Astrocyte (in vitro differentiated cells and primary cell): Measurements from ENCODE around the gene MICAL1. TPM values are rescaled to one million over a fixed set of nuclear protein-coding genes. Genes with fewer than 3 reads are reported as not detected.
A peak's percentile ranks its signal among the peaks of the same experiment; 100 is the strongest.

Experiments used
- DNase-seq: peaks from one replicate; pipeline ENCODE4 v3.0.0-alpha.2; 2010; ENCODE audit warnings: low read depth
- FAIRE-seq: peaks from 2 replicates; lab custom pipeline; 2011; peaks lifted over from hg19 to GRCh38; lab: Jason Lieb, UNC
- H2AFZ ChIP-seq: 2 replicates; pipeline ENCODE4 v1.6.0; 2012; ENCODE audit warnings: low read depth, low read length, inconsistent platforms
- H3K27ac ChIP-seq: 2 replicates; pipeline ENCODE4 v1.5.1; 2011; ENCODE audit warnings: low read depth, low read length, inconsistent platforms
- H3K27me3 ChIP-seq: 2 replicates; pipeline ENCODE4 v1.6.0; 2011; ENCODE audit warnings: low read length, inconsistent platforms; ENCODE audit not compliant: insufficient read depth
- H3K36me3 ChIP-seq: 2 replicates; pipeline ENCODE4 v1.5.1; 2011; ENCODE audit warnings: low read length, inconsistent platforms; ENCODE audit not compliant: insufficient read depth
- H3K4me1 ChIP-seq: 2 replicates; pipeline ENCODE4 v1.5.1; 2011; ENCODE audit warnings: low read length, inconsistent platforms; ENCODE audit not compliant: insufficient read depth
- H3K4me2 ChIP-seq: 2 replicates; pipeline ENCODE4 v1.6.0; 2012; ENCODE audit warnings: low read length, inconsistent platforms
- H3K4me3 ChIP-seq: 2 replicates; pipeline ENCODE4 v1.5.1; 2011; ENCODE audit warnings: low read depth, mild to moderate bottlenecking, low read length, inconsistent platforms; ENCODE audit not compliant: insufficient read depth
- H3K79me2 ChIP-seq: 2 replicates; pipeline ENCODE4 v1.6.0; 2012; ENCODE audit warnings: mild to moderate bottlenecking, low read length, inconsistent platforms; ENCODE audit not compliant: insufficient read depth
- H3K9ac ChIP-seq: 2 replicates; pipeline ENCODE4 v1.6.0; 2012; ENCODE audit warnings: mild to moderate bottlenecking, low read length, inconsistent platforms
- H3K9me3 ChIP-seq: 2 replicates; pipeline ENCODE4 v1.5.1; 2012; ENCODE audit warnings: low read depth, mild to moderate bottlenecking, low read length, inconsistent platforms; ENCODE audit not compliant: insufficient read depth
- H4K20me1 ChIP-seq: 2 replicates; pipeline ENCODE4 v1.6.0; 2012; ENCODE audit warnings: low read length, inconsistent platforms; ENCODE audit not compliant: insufficient read depth
- H3K27ac Mint-ChIP-seq: one replicate; pipeline ENCODE4 v1.8.0; 2021; ENCODE audit warnings: mild to moderate bottlenecking, mixed read lengths; ENCODE audit not compliant: unreplicated experiment
- H3K27me3 Mint-ChIP-seq: one replicate; pipeline ENCODE4 v1.8.0; 2021; ENCODE audit warnings: low read depth, mixed read lengths; ENCODE audit not compliant: unreplicated experiment
- H3K36me3 Mint-ChIP-seq: one replicate; pipeline ENCODE4 v1.8.0; 2021; ENCODE audit warnings: low read depth, mixed read lengths; ENCODE audit not compliant: unreplicated experiment
- H3K4me1 Mint-ChIP-seq: one replicate; pipeline ENCODE4 v1.8.0; 2021; ENCODE audit warnings: low read depth, mixed read lengths; ENCODE audit not compliant: unreplicated experiment
- H3K4me3 Mint-ChIP-seq: one replicate; pipeline ENCODE4 v1.8.0; 2021; ENCODE audit warnings: mild to moderate bottlenecking, moderate library complexity, mixed read lengths; ENCODE audit not compliant: unreplicated experiment
- H3K9me3 Mint-ChIP-seq: one replicate; pipeline ENCODE4 v1.8.0; 2021; ENCODE audit warnings: mild to moderate bottlenecking, mixed read lengths; ENCODE audit not compliant: unreplicated experiment
- EZH2 ChIP-seq: IDR thresholded peaks from 2 replicates; pipeline ENCODE4 v1.6.1; 2012; ENCODE audit warnings: mild to moderate bottlenecking, low read length, inconsistent platforms; ENCODE audit not compliant: insufficient read depth
- total RNA-seq: library from RNA; stranded (reverse); gene quantifications from 2 replicates; pipeline ENCODE4 v1.2.1, GENCODE V29; 2021
- TF ChIP-seq, protein P1 (sequence below): IDR thresholded peaks from 2 replicates; pipeline ENCODE4 v1.5.1; 2011; ENCODE audit warnings: low read depth, mild to moderate bottlenecking, inconsistent platforms, low read length, moderate library complexity; ENCODE audit not compliant: insufficient read depth

The MICAL1 gene
- total RNA-seq, 1 donor from 2014 or later: 57.2 TPM

GRCh38 chr6:109457562-109457996 lies 2.0 kb upstream of the MICAL1 start:
- H3K4me3 Mint-ChIP-seq: peak overlapping the region; percentile 86
- no peak overlapping the region for H3K27ac Mint-ChIP-seq
- Histone ChIP-seq H3K9ac (no peak overlapping the region), H4K20me1 (peaks cover 14% of the 10 kb centered on the region), H3K4me3 (no peak overlapping the region), H3K4me2 (peak overlapping the region; percentile 95), H3K4me1 (peaks cover 19% of the 10 kb centered on the region), H3K79me2 (peaks cover 23% of the 10 kb centered on the region), H2AFZ (no peak overlapping the region), H3K27ac (no peak overlapping the region), H3K27me3 (no peaks in the 10 kb centered on the region), H3K9me3 (no peaks in the 10 kb centered on the region), H3K36me3 (peaks cover 6% of the 10 kb centered on the region)
- H3K27me3 Mint-ChIP-seq: no peaks in the 10 kb centered on the region
- FAIRE-seq (no peak), DNase-seq (no peak)
- H3K9me3 Mint-ChIP-seq: no peaks in the 10 kb centered on the region
- peaks cover 14% of the 10 kb centered on the region for H3K36me3 Mint-ChIP-seq
- peaks cover 6% of the 10 kb centered on the region for H3K4me1 Mint-ChIP-seq
- TF ChIP-seq EZH2: no peak
- TF ChIP-seq, protein P1, sequence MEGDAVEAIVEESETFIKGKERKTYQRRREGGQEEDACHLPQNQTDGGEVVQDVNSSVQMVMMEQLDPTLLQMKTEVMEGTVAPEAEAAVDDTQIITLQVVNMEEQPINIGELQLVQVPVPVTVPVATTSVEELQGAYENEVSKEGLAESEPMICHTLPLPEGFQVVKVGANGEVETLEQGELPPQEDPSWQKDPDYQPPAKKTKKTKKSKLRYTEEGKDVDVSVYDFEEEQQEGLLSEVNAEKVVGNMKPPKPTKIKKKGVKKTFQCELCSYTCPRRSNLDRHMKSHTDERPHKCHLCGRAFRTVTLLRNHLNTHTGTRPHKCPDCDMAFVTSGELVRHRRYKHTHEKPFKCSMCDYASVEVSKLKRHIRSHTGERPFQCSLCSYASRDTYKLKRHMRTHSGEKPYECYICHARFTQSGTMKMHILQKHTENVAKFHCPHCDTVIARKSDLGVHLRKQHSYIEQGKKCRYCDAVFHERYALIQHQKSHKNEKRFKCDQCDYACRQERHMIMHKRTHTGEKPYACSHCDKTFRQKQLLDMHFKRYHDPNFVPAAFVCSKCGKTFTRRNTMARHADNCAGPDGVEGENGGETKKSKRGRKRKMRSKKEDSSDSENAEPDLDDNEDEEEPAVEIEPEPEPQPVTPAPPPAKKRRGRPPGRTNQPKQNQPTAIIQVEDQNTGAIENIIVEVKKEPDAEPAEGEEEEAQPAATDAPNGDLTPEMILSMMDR: no peak

DNA sequence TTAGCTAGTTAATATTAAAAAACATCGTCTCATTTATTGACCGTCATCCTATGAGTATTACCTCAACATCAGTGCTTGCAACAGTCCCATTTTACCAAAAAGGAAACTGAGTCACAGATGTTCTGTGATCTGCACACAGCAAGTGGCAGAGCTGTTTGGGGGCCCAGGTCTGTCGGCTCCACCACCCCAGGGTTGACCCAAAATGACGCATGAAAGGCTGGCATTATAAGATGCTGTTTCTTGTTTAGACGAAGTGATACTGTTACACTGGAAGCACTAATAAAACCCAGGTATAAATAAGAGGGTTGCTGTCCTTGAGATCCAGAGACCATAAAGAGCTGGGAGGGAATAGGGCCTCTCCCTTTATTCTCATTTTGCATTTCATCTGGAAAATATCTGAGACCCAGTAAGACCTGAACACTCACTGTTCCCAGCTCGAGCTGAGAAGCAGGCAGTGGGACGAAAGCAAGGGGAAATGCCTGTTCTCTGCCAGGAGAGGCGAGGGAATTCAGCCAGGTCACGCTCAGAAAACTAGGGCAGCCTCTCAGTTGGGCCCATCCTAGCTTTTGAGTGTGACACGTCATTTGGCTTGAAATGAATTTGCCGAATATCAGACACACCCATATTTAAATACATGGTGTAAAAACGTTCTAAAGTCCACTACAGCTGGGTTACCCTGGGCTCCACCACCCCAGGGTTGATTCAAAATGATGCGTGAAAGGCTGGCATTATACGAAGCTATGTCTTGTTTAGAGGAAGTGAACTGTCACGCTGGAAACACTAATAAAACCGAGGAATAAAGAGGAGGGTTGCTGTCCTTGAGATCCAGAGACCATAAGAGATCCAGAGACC lies 1.4 kb upstream of the MICAL1 start:
- Histone ChIP-seq H4K20me1 (peaks cover 14% of the 10 kb centered on the region), H3K9me3 (no peaks in the 10 kb centered on the region), H3K4me2 (peak overlapping the region; percentile 95), H3K27me3 (no peaks in the 10 kb centered on the region), H3K79me2 (peaks cover 23% of the 10 kb centered on the region), H3K27ac (no peak overlapping the region), H3K9ac (peak overlapping the region; percentile 75), H2AFZ (peak overlapping the region; percentile 78), H3K4me1 (peaks cover 17% of the 10 kb centered on the region), H3K36me3 (peaks cover 8% of the 10 kb centered on the region), H3K4me3 (peak overlapping the region; percentile 93)
- Mint-ChIP-seq H3K9me3 (no peaks in the 10 kb centered on the region), H3K36me3 (peaks cover 11% of the 10 kb centered on the region), H3K27ac (no peak overlapping the region), H3K27me3 (no peaks in the 10 kb centered on the region), H3K4me3 (peak overlapping the region; percentile 86), H3K4me1 (peaks cover 6% of the 10 kb centered on the region)
- TF ChIP-seq, protein P1: no peak
- no peak for TF ChIP-seq EZH2
- FAIRE-seq (no peak), DNase-seq (peak; percentile 49)

GRCh38 chr6:109456111-109456583 lies 575 bp upstream of the MICAL1 start:
- FAIRE-seq: no peak
- Histone ChIP-seq H3K4me1 (peaks cover 16% of the 10 kb centered on the region), H3K9ac (peak overlapping the region; percentile 75), H3K4me2 (peak overlapping the region; percentile 95), H2AFZ (peak overlapping the region; percentile 78), H3K27ac (no peak overlapping the region), H3K79me2 (peaks cover 23% of the 10 kb centered on the region), H4K20me1 (peaks cover 14% of the 10 kb centered on the region), H3K27me3 (no peaks in the 10 kb centered on the region), H3K36me3 (peaks cover 6% of the 10 kb centered on the region), H3K9me3 (no peaks in the 10 kb centered on the region), H3K4me3 (peak overlapping the region; percentile 93)
- no peaks in the 10 kb centered on the region for H3K9me3 Mint-ChIP-seq
- DNase-seq: no peak
- H3K36me3 Mint-ChIP-seq: peaks cover 9% of the 10 kb centered on the region
- TF ChIP-seq, protein P1: no peak
- TF ChIP-seq EZH2: no peak
- H3K27me3 Mint-ChIP-seq: no peaks in the 10 kb centered on the region
- H3K27ac Mint-ChIP-seq: no peak overlapping the region
- peaks cover 6% of the 10 kb centered on the region for H3K4me1 Mint-ChIP-seq
- peak overlapping the region; percentile 86 for H3K4me3 Mint-ChIP-seq
